Urothelium cell line (cell line): Measurements from ENCODE around the gene ANKRD23.
A peak's percentile ranks its signal among the peaks of the same experiment; 100 is the strongest.
"Not testable (repeated sequence)": the region's sequence is repeated elsewhere in the genome, so short reads cannot be mapped to it uniquely, and the experiment has no call there.

Source experiments
- DNase-seq: peaks from one replicate; pipeline ENCODE4 v3.0.0; 2011; ENCODE audit warnings: low spot score, mixed read lengths
- FAIRE-seq: peaks from 2 replicates; lab custom pipeline; 2011; peaks lifted over from hg19 to GRCh38; lab: Jason Lieb, UNC

Gene ANKRD23

GRCh38 chr2:96843538-96844268 is at the start of gene ANKRD23:
Gene ANKRD23, minus strand, starts transcription at chr2:96844021. Its CDS starts 29 bp downstream, at chr2:96843992.
- FAIRE-seq (no peak), DNase-seq (no peak)

- peak; percentile 68 for DNase-seq
- peak; percentile 69 for FAIRE-seq
These were observed 47.9 kb upstream of the ANKRD23 start for GRCh38 chr2:96891591-96892333.

- DNase-seq (no peak), FAIRE-seq (no peak)
These were observed 47.0 kb upstream of the ANKRD23 start for GRCh38 chr2:96890726-96891385.

- DNase-seq (no peak), FAIRE-seq (no peak)
These were observed 46.4 kb upstream of the ANKRD23 start for GRCh38 chr2:96890252-96890651.

- not testable (repeated sequence) for FAIRE-seq, DNase-seq
These were observed 45.7 kb upstream of the ANKRD23 start for GRCh38 chr2:96889502-96889901.

- DNase-seq (no peak), FAIRE-seq (peak; percentile 65)
These were observed 44.5 kb upstream of the ANKRD23 start for GRCh38 chr2:96888072-96889011.

- FAIRE-seq (no peak), DNase-seq (no peak)
These were observed 43.7 kb upstream of the ANKRD23 start for GRCh38 chr2:96887493-96888012.

- FAIRE-seq: peak; percentile 79
- DNase-seq: no peak
These were observed 41.9 kb upstream of the ANKRD23 start for GRCh38 chr2:96885432-96886347.

- DNase-seq (no peak), FAIRE-seq (no peak)
These were observed 40.7 kb upstream of the ANKRD23 start for GRCh38 chr2:96884299-96885094.

- no peak for FAIRE-seq
These were observed 39.5 kb upstream of the ANKRD23 start for GRCh38 chr2:96883306-96883705.

GRCh38 chr2:96882906-96883305 is 39.1 kb upstream of the ANKRD23 start:
- FAIRE-seq (no peak), DNase-seq (no peak)

More at GRCh38 chr2:96883306-96883705, 39.5 kb upstream of the ANKRD23 start:
- DNase-seq: no peak

GRCh38 chr2:96882230-96882629 is 38.4 kb upstream of the ANKRD23 start:
- DNase-seq: no peak
- peak; percentile 13 for FAIRE-seq

GRCh38 chr2:96881349-96882195 is 37.8 kb upstream of the ANKRD23 start:
- FAIRE-seq (no peak), DNase-seq (no peak)

- FAIRE-seq (no peak), DNase-seq (no peak)
These were observed 37.1 kb upstream of the ANKRD23 start for GRCh38 chr2:96880891-96881273.

- DNase-seq (no peak), FAIRE-seq (no peak)
These were observed 35.8 kb upstream of the ANKRD23 start for GRCh38 chr2:96879545-96880040.

GRCh38 chr2:96878796-96879544 is 35.1 kb upstream of the ANKRD23 start:
- FAIRE-seq: no peak
- no peak for DNase-seq

GRCh38 chr2:96878171-96878570 is 34.4 kb upstream of the ANKRD23 start:
- no peak for FAIRE-seq

More at GRCh38 chr2:96878171-96878570, 34.4 kb upstream of the ANKRD23 start:
- DNase-seq: no peak
